VCaP (cell line): ENCODE measurements around the gene ARHGEF6.

ENCODE experiments used
- H3K27ac ChIP-seq: fragments of 450-650 bp; 2 replicates; pipeline ENCODE4 v1.5.1; 2017
- CTCF ChIP-seq: fragments of 450-650 bp; conservative IDR thresholded peaks from 2 replicates; pipeline ENCODE4 v1.5.1; 2017; ENCODE audit warnings: mild to moderate bottlenecking, moderate library complexity

The ARHGEF6 gene

DNA sequence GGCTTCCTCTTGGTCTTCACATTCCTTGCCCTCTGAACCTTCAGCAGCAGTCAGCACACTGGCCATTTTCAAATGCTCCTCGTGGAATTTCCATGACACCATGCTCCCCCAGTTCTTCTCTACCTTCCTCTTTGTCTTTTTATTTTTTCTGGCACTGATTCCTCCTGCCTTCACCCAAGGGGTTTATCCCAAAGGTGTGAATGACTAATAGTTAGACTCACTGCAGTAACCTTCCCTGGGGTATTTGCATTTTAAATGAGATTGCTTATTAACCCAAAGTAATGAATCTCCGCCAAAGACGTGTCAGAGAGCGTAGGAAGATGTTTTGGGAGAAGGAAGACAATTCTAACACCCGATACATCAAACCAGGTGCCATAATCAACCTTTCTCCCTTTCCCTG is 96.6 kb downstream of the ARHGEF6 start:
- no peak for TF ChIP-seq CTCF

GRCh38 chrX:136679531-136679930 is 101.2 kb downstream of the ARHGEF6 start:
- H3K27ac ChIP-seq, result no peak overlapping the region
- TF ChIP-seq CTCF, result no peak

More for the DNA sequence above, 96.6 kb downstream of the ARHGEF6 start:
- H3K27ac ChIP-seq, result no peak overlapping the region

DNA sequence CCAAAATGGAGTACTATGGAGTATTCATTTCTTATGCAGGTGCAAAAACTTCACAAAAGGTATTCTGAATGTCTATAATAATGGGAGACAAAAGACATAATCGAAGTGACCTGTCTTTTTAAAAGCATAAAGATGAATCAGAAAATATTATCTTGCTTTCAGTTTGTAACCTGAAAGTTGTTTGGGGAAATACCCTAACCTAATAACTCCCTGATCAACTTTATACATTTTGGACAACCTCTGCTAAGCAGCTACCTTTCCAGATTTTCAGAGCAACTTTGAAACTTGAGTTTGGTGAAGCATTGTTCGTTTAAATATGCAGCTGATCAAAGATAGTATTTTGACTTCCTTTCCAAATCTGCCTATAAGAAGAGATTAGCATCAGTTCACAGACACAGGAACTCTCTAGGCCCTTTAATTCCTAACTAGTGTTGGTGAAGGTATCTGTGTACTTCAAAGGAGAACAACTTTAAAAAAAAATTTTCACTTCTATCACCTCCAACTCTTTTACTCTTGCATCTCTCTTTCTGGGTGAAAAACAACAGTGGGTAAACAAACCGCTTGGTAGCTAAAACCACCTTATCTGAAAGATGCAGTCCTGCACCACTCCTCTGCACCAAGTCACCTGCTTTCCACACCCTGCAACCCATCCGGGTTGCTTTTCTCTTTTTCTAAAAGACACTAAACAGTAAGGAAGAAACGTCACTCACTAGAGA is 106.3 kb downstream of the ARHGEF6 start:
- no peak overlapping the region for H3K27ac ChIP-seq
- TF ChIP-seq CTCF, result no peak

GRCh38 chrX:136671006-136671610 is 109.6 kb downstream of the ARHGEF6 start:
- TF ChIP-seq CTCF, result no peak
- no peak overlapping the region for H3K27ac ChIP-seq

GRCh38 chrX:136667446-136668168 is 113.1 kb downstream of the ARHGEF6 start:
- TF ChIP-seq CTCF, result no peak
- H3K27ac ChIP-seq, result no peak overlapping the region

GRCh38 chrX:136666088-136666487 is 114.6 kb downstream of the ARHGEF6 start:
- TF ChIP-seq CTCF, result no peak
- H3K27ac ChIP-seq, result no peak overlapping the region

- H3K27ac ChIP-seq, result no peak overlapping the region
- no peak for TF ChIP-seq CTCF
These were observed 115.4 kb downstream of the ARHGEF6 start for GRCh38 chrX:136665258-136665900.
